Esophagus muscularis mucosa (tissue), 4 donors: ENCODE data around the gene ALG2. TPM values are rescaled to one million over a fixed set of nuclear protein-coding genes. Genes with fewer than 3 reads are reported as not detected.

ENCODE experiments used
- DNase-seq: peaks from one replicate; pipeline ENCODE4 v3.0.0-alpha.2; 2017; ENCODE audit errors: extremely low spot score
- H3K27ac ChIP-seq, 4 donors: fragments of 200-600 bp; sonication (generic); replicated peaks in 1 of 4; 1 replicate in 3 of 4; 2 replicates in 1 of 4; pipeline ENCODE4 v1.5.1; 2016 to 2019; ENCODE audit warnings: mild to moderate bottlenecking in 1 of 4
- H3K27me3 ChIP-seq, 4 donors: fragments of 200-600 bp; sonication (generic); one replicate each; pipeline versions ENCODE4 v1.5.1 to v1.6.0; 2016 to 2019
- H3K36me3 ChIP-seq, 4 donors: fragments of 200-600 bp; sonication (generic); one replicate each; pipeline ENCODE4 v1.5.1; 2016 to 2019
- H3K4me1 ChIP-seq, 4 donors: fragments of 200-600 bp; sonication (generic); one replicate each; pipeline ENCODE4 v1.5.1; 2016 to 2019
- H3K4me3 ChIP-seq, 4 donors: fragments of 200-600 bp; sonication (generic); 1 replicate in 2 of 4; 2 replicates in 2 of 4; pipeline ENCODE4 v1.5.1; 2016 to 2019; ENCODE audit warnings: mild to moderate bottlenecking in 4 of 4, moderate library complexity in 1 of 4
- H3K9me3 ChIP-seq, 4 donors: fragments of 200-600 bp; sonication (generic); 1 replicate in 3 of 4; 2 replicates in 1 of 4; pipeline ENCODE4 v1.5.1; 2016 to 2019
- CTCF ChIP-seq, 3 experiments: fragments of 200-600 bp in 2 of 3; fragments of 450-650 bp in 1 of 3; sonication (generic) in 2 of 3; IDR thresholded peaks; one replicate each; pipeline ENCODE4 v1.5.1; 2017 to 2019; ENCODE audit warnings: antibody characterized with exemption in 3 of 3, mild to moderate bottlenecking in 2 of 3, moderate library complexity in 1 of 3
- EP300 ChIP-seq: sonication (generic); formaldehyde crosslinking; IDR thresholded peaks from one replicate; pipeline ENCODE4 v1.6.1; 2017; ENCODE audit warnings: antibody characterized with exemption
- POLR2A ChIP-seq: fragments of 450-650 bp; IDR thresholded peaks from one replicate; pipeline ENCODE4 v1.6.1; 2017; ENCODE audit warnings: antibody characterized with exemption, moderate library complexity, mild to moderate bottlenecking, low read depth
- POLR2AphosphoS5 ChIP-seq, 2 donors: sonication (generic); formaldehyde crosslinking; IDR thresholded peaks; one replicate each; pipeline ENCODE4 v1.6.1; 2017; ENCODE audit warnings: antibody characterized with exemption in 2 of 2
- WGBS: methylation state at CpG from one replicate; pipeline ENCODE4 v1.1.5; 2018; 5-methylcytosine and 5-hydroxymethylcytosine counted together
- intact Hi-C: fragments of 100-400 bp; cut with DNase I; formaldehyde crosslinking; loops from one replicate; pipeline ENCODE4 v1.15.1; 2023
- total RNA-seq, 4 donors: library from RNA; depleted of rRNA; stranded (reverse); fragments of >200 nt; gene quantifications; one replicate each; pipeline versions ENCODE4 v1.1.0 to v1.2.1, GENCODE V29; 2016

Gene ALG2
- total RNA-seq, 4 donors from 2014 or later: 19.5 to 33.4 (median 26.2) TPM

GRCh38 chr9:99261923-99262322, 40.2 kb upstream of the ALG2 start:
- intact Hi-C loops: loop anchor here (10.0 kb wide), 3 partner anchors 183 to 643 kb away; partner anchors contain the start of gene STX17
- Histone ChIP-seq H3K27me3 (no peaks in the 10 kb centered on the region), H3K9me3 (no peaks in the 10 kb centered on the region), H3K4me1 (peaks cover 13 to 27% (median 25%) of the 10 kb centered on the region in 4 donors), H3K4me3 (no peak overlapping the region), H3K27ac (no peak overlapping the region), H3K36me3 (no peaks in the 10 kb centered on the region)
- peak; percentile 60 for DNase-seq
- no peak for TF ChIP-seq EP300
- TF ChIP-seq CTCF (IDR thresholded peaks at IDR 0.05): no peak
- no peak for TF ChIP-seq POLR2A
- no peak for TF ChIP-seq POLR2AphosphoS5 (IDR thresholded peaks at IDR 0.05)
- WGBS: 95% methylated on average over 2 of the region's 2 CpGs

- peak; percentile 94 for DNase-seq
- H3K4me1 ChIP-seq: peaks cover 13 to 30% (median 28%) of the 10 kb centered on the region in 4 donors
- H3K4me3 ChIP-seq: peak overlapping the region; percentile 46 to 57 (median 52)
- H3K9me3 ChIP-seq: no peaks in the 10 kb centered on the region
- H3K27me3 ChIP-seq: no peaks in the 10 kb centered on the region
- no peaks in the 10 kb centered on the region for H3K36me3 ChIP-seq
- no peak for TF ChIP-seq CTCF (IDR thresholded peaks at IDR 0.05)
- TF ChIP-seq POLR2A: peak; percentile 14
- peak; percentile 77 to 84 for TF ChIP-seq POLR2AphosphoS5 (IDR thresholded peaks at IDR 0.05)
- TF ChIP-seq EP300: no peak
- peak overlapping the region; percentile 68 to 81 (median 70) for H3K27ac ChIP-seq
- intact Hi-C loops: loop anchor here (5.0 kb wide), 1 partner anchor 37 kb away; the partner anchor contains the start of genes ALG2 and SEC61B
- WGBS: 6% methylated on average over 23 of the region's 27 CpGs
Observed at GRCh38 chr9:99259231-99259918, 37.6 kb upstream of the ALG2 start.

GRCh38 chr9:99257723-99258389, 36.1 kb upstream of the ALG2 start:
- Histone ChIP-seq H3K4me3 (no peak overlapping the region), H3K27ac (peak overlapping the region in 1 of 4 donors; percentile 71), H3K9me3 (no peaks in the 10 kb centered on the region), H3K4me1 (peaks cover 13 to 30% (median 28%) of the 10 kb centered on the region in 4 donors), H3K36me3 (no peaks in the 10 kb centered on the region), H3K27me3 (no peaks in the 10 kb centered on the region)
- WGBS: 98% methylated on average over 6 of the region's 8 CpGs
- TF ChIP-seq CTCF (IDR thresholded peaks at IDR 0.05): no peak
- TF ChIP-seq EP300: no peak
- no peak for TF ChIP-seq POLR2AphosphoS5 (IDR thresholded peaks at IDR 0.05)
- TF ChIP-seq POLR2A: no peak
- peak; percentile 57 for DNase-seq
- intact Hi-C loops: loop anchor here (5.0 kb wide), 1 partner anchor 36 kb away; the partner anchor contains the start of genes ALG2 and SEC61B

GRCh38 chr9:99255651-99256050, 33.9 kb upstream of the ALG2 start:
- Histone ChIP-seq H3K36me3 (no peaks in the 10 kb centered on the region), H3K27ac (peak overlapping the region in 2 of 4 donors; percentile 24 to 25), H3K4me3 (no peak overlapping the region), H3K4me1 (peaks cover 13 to 30% (median 28%) of the 10 kb centered on the region in 4 donors), H3K9me3 (no peaks in the 10 kb centered on the region), H3K27me3 (no peaks in the 10 kb centered on the region)
- no peak for TF ChIP-seq EP300
- no peak for TF ChIP-seq POLR2AphosphoS5 (IDR thresholded peaks at IDR 0.05)
- TF ChIP-seq POLR2A: no peak
- no peak for TF ChIP-seq CTCF (IDR thresholded peaks at IDR 0.05)
- DNase-seq: no peak
- 50% methylated on average over 1 of the region's 1 CpG for WGBS
- intact Hi-C loops: loop anchor here (5.0 kb wide), 1 partner anchor 33 kb away; the partner anchor contains the start of genes ALG2 and SEC61B
